Esophagus muscularis mucosa (tissue), 4 donors: Measurements from ENCODE around the gene PTPN7. TPM values are rescaled to one million over a fixed set of nuclear protein-coding genes. Genes with fewer than 3 reads are reported as not detected.
"Not testable (repeated sequence)": the region's sequence is repeated elsewhere in the genome, so short reads cannot be mapped to it uniquely, and the experiment has no call there.

Experiments used
- DNase-seq: peaks from one replicate; pipeline ENCODE4 v3.0.0-alpha.2; 2017; ENCODE audit errors: extremely low spot score
- H3K27ac ChIP-seq, 4 donors: fragments of 200-600 bp; sonication (generic); replicated peaks in 1 of 4; 1 replicate in 3 of 4; 2 replicates in 1 of 4; pipeline ENCODE4 v1.5.1; 2016 to 2019; ENCODE audit warnings: mild to moderate bottlenecking in 1 of 4
- H3K27me3 ChIP-seq, 4 donors: fragments of 200-600 bp; sonication (generic); one replicate each; pipeline versions ENCODE4 v1.5.1 to v1.6.0; 2016 to 2019
- H3K36me3 ChIP-seq, 4 donors: fragments of 200-600 bp; sonication (generic); one replicate each; pipeline ENCODE4 v1.5.1; 2016 to 2019
- H3K4me1 ChIP-seq, 4 donors: fragments of 200-600 bp; sonication (generic); one replicate each; pipeline ENCODE4 v1.5.1; 2016 to 2019
- H3K4me3 ChIP-seq, 4 donors: fragments of 200-600 bp; sonication (generic); 1 replicate in 2 of 4; 2 replicates in 2 of 4; pipeline ENCODE4 v1.5.1; 2016 to 2019; ENCODE audit warnings: mild to moderate bottlenecking in 4 of 4, moderate library complexity in 1 of 4
- H3K9me3 ChIP-seq, 4 donors: fragments of 200-600 bp; sonication (generic); 1 replicate in 3 of 4; 2 replicates in 1 of 4; pipeline ENCODE4 v1.5.1; 2016 to 2019
- CTCF ChIP-seq, 3 experiments: fragments of 200-600 bp in 2 of 3; fragments of 450-650 bp in 1 of 3; sonication (generic) in 2 of 3; IDR thresholded peaks; one replicate each; pipeline ENCODE4 v1.5.1; 2017 to 2019; ENCODE audit warnings: antibody characterized with exemption in 3 of 3, mild to moderate bottlenecking in 2 of 3, moderate library complexity in 1 of 3
- EP300 ChIP-seq: sonication (generic); formaldehyde crosslinking; IDR thresholded peaks from one replicate; pipeline ENCODE4 v1.6.1; 2017; ENCODE audit warnings: antibody characterized with exemption
- POLR2A ChIP-seq: fragments of 450-650 bp; IDR thresholded peaks from one replicate; pipeline ENCODE4 v1.6.1; 2017; ENCODE audit warnings: antibody characterized with exemption, moderate library complexity, mild to moderate bottlenecking, low read depth
- POLR2AphosphoS5 ChIP-seq, 2 donors: sonication (generic); formaldehyde crosslinking; IDR thresholded peaks; one replicate each; pipeline ENCODE4 v1.6.1; 2017; ENCODE audit warnings: antibody characterized with exemption in 2 of 2
- WGBS: methylation state at CpG from one replicate; pipeline ENCODE4 v1.1.5; 2018; 5-methylcytosine and 5-hydroxymethylcytosine counted together
- intact Hi-C: fragments of 100-400 bp; cut with DNase I; formaldehyde crosslinking; loops from one replicate; pipeline ENCODE4 v1.15.1; 2023
- total RNA-seq, 4 donors: library from RNA; depleted of rRNA; stranded (reverse); fragments of >200 nt; gene quantifications; one replicate each; pipeline versions ENCODE4 v1.1.0 to v1.2.1, GENCODE V29; 2016

The PTPN7 gene
- total RNA-seq, 4 donors from 2014 or later, result 0.78 to 2.5 (median 1.3) TPM

DNA sequence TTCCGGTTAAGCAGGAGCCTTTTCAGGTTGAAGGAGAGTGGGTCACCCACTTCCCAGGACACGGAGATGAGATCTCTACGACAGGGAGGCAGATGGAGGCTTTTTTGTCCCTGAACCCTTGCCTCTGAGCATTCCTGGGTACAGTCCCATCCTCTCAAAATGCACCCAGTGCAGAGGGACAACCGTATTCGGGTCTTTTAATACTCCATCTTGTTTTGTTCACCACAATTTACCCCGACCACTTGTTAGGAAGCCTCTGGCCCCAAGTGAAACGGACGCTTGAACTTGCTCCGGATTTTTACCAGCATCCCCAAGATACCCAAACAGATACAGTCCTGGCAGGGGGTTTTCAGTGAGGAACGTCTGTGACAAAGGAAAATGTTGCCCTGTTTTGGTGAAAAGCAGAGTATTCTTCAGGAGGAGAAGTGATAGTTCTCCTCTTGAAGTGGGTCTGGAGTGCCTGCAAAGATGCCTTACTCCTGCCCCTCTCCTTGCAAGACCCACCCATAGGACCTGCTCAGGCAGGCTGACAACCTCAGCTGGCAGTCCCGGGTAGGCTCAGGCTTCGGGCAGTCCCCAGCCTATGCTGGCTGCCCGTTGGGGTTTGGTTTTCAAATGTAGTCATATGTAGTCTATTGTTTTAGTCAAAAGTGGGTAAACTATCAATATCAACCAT, 15.2 kb downstream of the PTPN7 start:
- Histone ChIP-seq H3K27ac (peak overlapping the region; percentile 92 to 94 (median 93)), H3K4me3 (peak overlapping the region; percentile 78 to 99 (median 99)), H3K4me1 (peaks cover 24 to 45% (median 42%) of the 10 kb centered on the region in 4 donors), H3K36me3 (no peaks in the 10 kb centered on the region), H3K9me3 (no peaks in the 10 kb centered on the region), H3K27me3 (peaks cover 0 to 4% (median 0%) of the 10 kb centered on the region in 4 donors)
- intact Hi-C loops, result no loop called here
- WGBS, result 3% methylated on average over 10 of the region's 13 CpGs
- DNase-seq, result no peak
- TF ChIP-seq POLR2A (no peak), EP300 (no peak), CTCF (IDR thresholded peaks at IDR 0.05) (no peak)

- Histone ChIP-seq H3K9me3 (no peaks in the 10 kb centered on the region), H3K36me3 (no peaks in the 10 kb centered on the region), H3K4me1 (peaks cover 24 to 50% (median 49%) of the 10 kb centered on the region in 4 donors), H3K4me3 (peak within 1 kb of the TSS; percentile 78 to 99 (median 99)), H3K27ac (peak within 1 kb of the TSS; percentile 92 to 94 (median 93)), H3K27me3 (peaks cover 0 to 4% (median 0%) of the 10 kb centered on the region in 4 donors)
- intact Hi-C loops, result no loop called here
- no CpG with 5 or more reads among the region's 82 CpGs for WGBS
- TF ChIP-seq POLR2AphosphoS5 (IDR thresholded peaks at IDR 0.05) (peak; percentile 15 to 60), CTCF (IDR thresholded peaks at IDR 0.05) (no peak)
- no peak for DNase-seq
Observed at GRCh38 chr1:202144402-202145067, 15.9 kb downstream of the PTPN7 start, which contains the start of gene ARL8A. Gene ARL8A (minus strand): TSS chr1:202144737. CDS start chr1:202144572, 165 bp downstream.

GRCh38 chr1:202143768-202144401, 16.5 kb downstream of the PTPN7 start:
- TF ChIP-seq EP300 (no peak), POLR2AphosphoS5 (IDR thresholded peaks at IDR 0.05) (no peak), POLR2A (no peak), CTCF (IDR thresholded peaks at IDR 0.05) (no peak)
- Histone ChIP-seq H3K36me3 (peaks cover 0 to 3% (median 0%) of the 10 kb centered on the region in 4 donors), H3K27ac (peak overlapping the region; percentile 92 to 94 (median 93)), H3K27me3 (peaks cover 0 to 4% (median 0%) of the 10 kb centered on the region in 4 donors), H3K9me3 (no peaks in the 10 kb centered on the region), H3K4me1 (peaks cover 24 to 56% (median 53%) of the 10 kb centered on the region in 4 donors), H3K4me3 (peak overlapping the region; percentile 78 to 99 (median 99))
- 0% methylated on average over 14 of the region's 58 CpGs for WGBS
- no peak for DNase-seq
- intact Hi-C loops, result no loop called here

DNA sequence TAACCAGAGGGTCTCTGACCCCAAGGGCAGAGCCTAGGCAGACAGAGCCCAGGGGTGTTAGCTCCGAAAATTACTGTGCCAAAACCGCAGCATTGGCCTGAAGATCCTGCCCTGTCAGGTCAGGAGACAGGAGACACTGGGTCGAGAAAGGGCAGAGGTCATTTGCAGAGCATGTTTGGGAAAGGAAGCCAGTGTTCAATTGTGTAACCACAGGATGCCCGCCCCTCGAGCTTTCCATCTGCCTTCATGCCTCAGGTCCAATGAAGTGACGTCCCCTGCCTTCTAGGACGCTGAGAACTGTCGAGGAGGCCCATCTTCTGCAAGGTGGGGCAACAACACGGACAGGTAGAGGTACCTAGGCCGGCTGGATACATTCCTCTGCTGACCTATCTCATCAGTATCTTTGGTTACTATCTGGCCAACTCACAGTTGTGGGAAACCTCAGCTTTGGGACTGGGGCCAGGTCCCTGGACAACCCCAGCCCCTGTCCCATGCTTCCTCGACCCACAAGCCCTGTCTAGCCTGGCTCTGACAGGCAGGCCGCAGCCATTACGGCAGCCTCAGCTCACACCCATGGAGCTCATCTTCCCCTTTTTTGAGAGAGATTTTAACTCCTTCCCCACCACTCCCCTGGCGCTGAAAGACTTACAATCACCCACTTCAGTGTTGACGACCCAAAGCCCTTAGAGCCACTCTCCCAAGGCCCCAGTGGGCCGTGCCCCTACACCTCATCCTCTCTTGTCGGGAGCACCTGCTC, 17.2 kb downstream of the PTPN7 start:
- DNase-seq, result no peak
- Histone ChIP-seq H3K36me3 (peaks cover 0 to 7% (median 1%) of the 10 kb centered on the region in 4 donors), H3K9me3 (no peaks in the 10 kb centered on the region), H3K4me3 (peak overlapping the region; percentile 78 to 99 (median 99)), H3K27ac (peak overlapping the region; percentile 92 to 94 (median 93)), H3K27me3 (peaks cover 0 to 4% (median 0%) of the 10 kb centered on the region in 4 donors), H3K4me1 (peaks cover 24 to 61% (median 57%) of the 10 kb centered on the region in 4 donors)
- TF ChIP-seq POLR2AphosphoS5 (IDR thresholded peaks at IDR 0.05) (peak in 1 of 2 donors; percentile 21), POLR2A (no peak)
- intact Hi-C loops, result no loop called here
- WGBS, result 7% methylated on average over 17 of the region's 17 CpGs

DNA sequence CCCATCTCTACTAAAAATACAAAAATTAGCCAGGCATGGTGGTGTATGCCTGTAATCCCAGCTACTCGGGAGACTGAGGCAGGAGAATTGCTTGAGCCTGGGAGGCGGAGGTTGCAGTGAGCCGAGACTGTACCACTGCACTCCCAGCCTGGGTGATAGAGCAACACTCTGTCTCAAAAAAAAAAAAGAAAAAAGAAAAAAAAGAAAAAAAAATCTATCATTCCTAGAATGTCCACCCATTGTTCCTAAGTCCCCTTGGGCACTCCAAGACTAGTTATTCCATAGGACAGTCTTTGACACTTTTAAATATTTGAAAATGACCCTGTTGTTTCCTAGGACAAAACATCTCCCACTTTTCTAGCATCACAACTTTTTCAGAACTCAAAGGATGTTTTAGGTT, 18.9 kb downstream of the PTPN7 start:
- WGBS, result 91% methylated on average over 3 of the region's 3 CpGs
- Histone ChIP-seq H3K4me1 (peaks cover 24 to 68% (median 58%) of the 10 kb centered on the region in 4 donors), H3K27ac (peak overlapping the region in 1 of 4 donors; percentile 92), H3K36me3 (peaks cover 3 to 24% (median 18%) of the 10 kb centered on the region in 4 donors)
- intact Hi-C loops, DNase-seq, H3K27me3 ChIP-seq, H3K4me3 ChIP-seq, H3K9me3 ChIP-seq: not testable (repeated sequence)
